Astrocyte (in vitro differentiated cells and primary cell): ENCODE results near the gene HYAL4. TPM values are rescaled to one million over a fixed set of nuclear protein-coding genes. Genes with fewer than 3 reads are reported as not detected.

Experiments
- DNase-seq: peaks from one replicate; pipeline ENCODE4 v3.0.0-alpha.2; 2010; ENCODE audit warnings: low read depth
- FAIRE-seq: peaks from 2 replicates; lab custom pipeline; 2011; peaks lifted over from hg19 to GRCh38; lab: Jason Lieb, UNC
- H2AFZ ChIP-seq: 2 replicates; pipeline ENCODE4 v1.6.0; 2012; ENCODE audit warnings: low read depth, low read length, inconsistent platforms
- H3K27ac ChIP-seq: 2 replicates; pipeline ENCODE4 v1.5.1; 2011; ENCODE audit warnings: low read depth, low read length, inconsistent platforms
- H3K27me3 ChIP-seq: 2 replicates; pipeline ENCODE4 v1.6.0; 2011; ENCODE audit warnings: low read length, inconsistent platforms; ENCODE audit not compliant: insufficient read depth
- H3K36me3 ChIP-seq: 2 replicates; pipeline ENCODE4 v1.5.1; 2011; ENCODE audit warnings: low read length, inconsistent platforms; ENCODE audit not compliant: insufficient read depth
- H3K4me1 ChIP-seq: 2 replicates; pipeline ENCODE4 v1.5.1; 2011; ENCODE audit warnings: low read length, inconsistent platforms; ENCODE audit not compliant: insufficient read depth
- H3K4me2 ChIP-seq: 2 replicates; pipeline ENCODE4 v1.6.0; 2012; ENCODE audit warnings: low read length, inconsistent platforms
- H3K4me3 ChIP-seq: 2 replicates; pipeline ENCODE4 v1.5.1; 2011; ENCODE audit warnings: low read depth, mild to moderate bottlenecking, low read length, inconsistent platforms; ENCODE audit not compliant: insufficient read depth
- H3K79me2 ChIP-seq: 2 replicates; pipeline ENCODE4 v1.6.0; 2012; ENCODE audit warnings: mild to moderate bottlenecking, low read length, inconsistent platforms; ENCODE audit not compliant: insufficient read depth
- H3K9ac ChIP-seq: 2 replicates; pipeline ENCODE4 v1.6.0; 2012; ENCODE audit warnings: mild to moderate bottlenecking, low read length, inconsistent platforms
- H3K9me3 ChIP-seq: 2 replicates; pipeline ENCODE4 v1.5.1; 2012; ENCODE audit warnings: low read depth, mild to moderate bottlenecking, low read length, inconsistent platforms; ENCODE audit not compliant: insufficient read depth
- H4K20me1 ChIP-seq: 2 replicates; pipeline ENCODE4 v1.6.0; 2012; ENCODE audit warnings: low read length, inconsistent platforms; ENCODE audit not compliant: insufficient read depth
- H3K27ac Mint-ChIP-seq: one replicate; pipeline ENCODE4 v1.8.0; 2021; ENCODE audit warnings: mild to moderate bottlenecking, mixed read lengths; ENCODE audit not compliant: unreplicated experiment
- H3K27me3 Mint-ChIP-seq: one replicate; pipeline ENCODE4 v1.8.0; 2021; ENCODE audit warnings: low read depth, mixed read lengths; ENCODE audit not compliant: unreplicated experiment
- H3K36me3 Mint-ChIP-seq: one replicate; pipeline ENCODE4 v1.8.0; 2021; ENCODE audit warnings: low read depth, mixed read lengths; ENCODE audit not compliant: unreplicated experiment
- H3K4me1 Mint-ChIP-seq: one replicate; pipeline ENCODE4 v1.8.0; 2021; ENCODE audit warnings: low read depth, mixed read lengths; ENCODE audit not compliant: unreplicated experiment
- H3K4me3 Mint-ChIP-seq: one replicate; pipeline ENCODE4 v1.8.0; 2021; ENCODE audit warnings: mild to moderate bottlenecking, moderate library complexity, mixed read lengths; ENCODE audit not compliant: unreplicated experiment
- H3K9me3 Mint-ChIP-seq: one replicate; pipeline ENCODE4 v1.8.0; 2021; ENCODE audit warnings: mild to moderate bottlenecking, mixed read lengths; ENCODE audit not compliant: unreplicated experiment
- CTCF ChIP-seq: IDR thresholded peaks from 2 replicates; pipeline ENCODE4 v1.5.1; 2011; ENCODE audit warnings: low read depth, mild to moderate bottlenecking, inconsistent platforms, low read length, moderate library complexity; ENCODE audit not compliant: insufficient read depth
- EZH2 ChIP-seq: IDR thresholded peaks from 2 replicates; pipeline ENCODE4 v1.6.1; 2012; ENCODE audit warnings: mild to moderate bottlenecking, low read length, inconsistent platforms; ENCODE audit not compliant: insufficient read depth
- total RNA-seq: library from RNA; stranded (reverse); gene quantifications from 2 replicates; pipeline ENCODE4 v1.2.1, GENCODE V29; 2021

HYAL4 gene
- total RNA-seq, 1 donor from 2014 or later: not detected

GRCh38 chr7:123865517-123866117, 20.6 kb downstream of the HYAL4 start:
- Mint-ChIP-seq H3K4me3 (no peak overlapping the region), H3K27ac (no peak overlapping the region), H3K36me3 (no peaks in the 10 kb centered on the region), H3K4me1 (peaks cover 17% of the 10 kb centered on the region), H3K9me3 (no peaks in the 10 kb centered on the region), H3K27me3 (no peaks in the 10 kb centered on the region)
- TF ChIP-seq EZH2 (no peak), CTCF (peak; percentile 64)
- no peaks in the 10 kb centered on the region for H3K27me3 ChIP-seq
- DNase-seq (peak; percentile 33), FAIRE-seq (peak; percentile 54)
- H3K9me3 ChIP-seq: no peaks in the 10 kb centered on the region
- no peaks in the 10 kb centered on the region for H4K20me1 ChIP-seq
- no peaks in the 10 kb centered on the region for H3K4me1 ChIP-seq
- no peak overlapping the region for H3K9ac ChIP-seq
- H3K79me2 ChIP-seq: no peaks in the 10 kb centered on the region
- H3K27ac ChIP-seq: no peak overlapping the region
- no peak overlapping the region for H3K4me2 ChIP-seq
- H3K4me3 ChIP-seq: no peak overlapping the region
- H3K36me3 ChIP-seq: no peaks in the 10 kb centered on the region
- no peak overlapping the region for H2AFZ ChIP-seq

GRCh38 chr7:123867225-123867624, 22.3 kb downstream of the HYAL4 start:
- Histone ChIP-seq H3K27me3 (no peaks in the 10 kb centered on the region), H2AFZ (no peak overlapping the region), H3K36me3 (no peaks in the 10 kb centered on the region), H3K79me2 (no peaks in the 10 kb centered on the region), H3K4me3 (no peak overlapping the region), H3K4me2 (no peak overlapping the region), H3K4me1 (no peaks in the 10 kb centered on the region), H3K9me3 (no peaks in the 10 kb centered on the region), H4K20me1 (no peaks in the 10 kb centered on the region), H3K9ac (no peak overlapping the region), H3K27ac (no peak overlapping the region)
- TF ChIP-seq EZH2: no peak
- Mint-ChIP-seq H3K9me3 (no peaks in the 10 kb centered on the region), H3K36me3 (no peaks in the 10 kb centered on the region), H3K4me3 (no peak overlapping the region), H3K27ac (no peak overlapping the region), H3K4me1 (peaks cover 17% of the 10 kb centered on the region), H3K27me3 (no peaks in the 10 kb centered on the region)
- DNase-seq: no peak
- no peak for FAIRE-seq

GRCh38 chr7:123871998-123872867, 27.3 kb downstream of the HYAL4 start:
- Histone ChIP-seq H3K4me2 (no peak overlapping the region), H3K79me2 (no peaks in the 10 kb centered on the region), H2AFZ (no peak overlapping the region), H3K27me3 (no peaks in the 10 kb centered on the region), H3K27ac (no peak overlapping the region), H4K20me1 (no peaks in the 10 kb centered on the region), H3K9ac (no peak overlapping the region), H3K36me3 (no peaks in the 10 kb centered on the region), H3K4me3 (no peak overlapping the region), H3K4me1 (no peaks in the 10 kb centered on the region), H3K9me3 (no peaks in the 10 kb centered on the region)
- Mint-ChIP-seq H3K4me1 (no peaks in the 10 kb centered on the region), H3K36me3 (no peaks in the 10 kb centered on the region), H3K9me3 (no peaks in the 10 kb centered on the region), H3K4me3 (no peak overlapping the region), H3K27me3 (no peaks in the 10 kb centered on the region), H3K27ac (no peak overlapping the region)
- TF ChIP-seq EZH2 (no peak), CTCF (peak; percentile 47)
- DNase-seq (peak; percentile 8), FAIRE-seq (no peak)
